ENCODE data around the gene IQCM. TPM values are rescaled to one million over a fixed set of nuclear protein-coding genes. Genes with fewer than 3 reads are reported as not detected.

The IQCM gene
- total and polyA plus RNA-seq, 10 donors, result not detected

DNA sequence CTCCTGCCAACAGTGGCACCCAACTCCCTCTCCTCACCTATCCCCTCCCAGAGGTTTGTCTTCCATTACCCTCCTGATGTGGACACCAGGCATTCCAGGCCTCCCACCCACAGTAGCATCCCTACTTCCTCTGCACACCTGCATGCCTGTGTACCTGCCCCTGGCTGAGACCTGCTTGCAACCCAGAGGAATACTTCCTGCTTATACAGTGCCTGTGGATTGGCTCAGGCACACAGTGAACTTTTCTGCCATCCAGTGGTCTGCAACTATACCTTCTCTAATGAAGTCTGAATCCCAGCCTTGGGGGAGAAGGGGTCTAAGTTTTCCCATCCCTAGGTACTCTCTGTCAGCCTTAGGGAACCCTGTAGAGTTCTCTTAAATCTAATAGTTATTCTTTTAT lies 169.9 kb downstream of the IQCM start:
- DNase-seq, result no peak
- intact Hi-C loops (cut with DNase I; ENCODE audit: low total_unique reads), result no loop called here
- H3K27ac ChIP-seq, result no peak overlapping the region
- no peaks in the 10 kb centered on the region for H3K4me1 ChIP-seq
- H3K36me3 ChIP-seq, result no peaks in the 10 kb centered on the region
- H3K4me3 ChIP-seq, result no peak overlapping the region
- H3K27me3 ChIP-seq (replicated peaks in 1 of 7), result no peaks in the 10 kb centered on the region
- peaks cover 0 to 6% (median 0%) of the 10 kb centered on the region in 8 donors for H3K9me3 ChIP-seq
- TF ChIP-seq POLR2AphosphoS5 (IDR thresholded peaks at IDR 0.05) (no peak), POLR2A (IDR thresholded peaks at IDR 0.05) (no peak)
- TF ChIP-seq, protein P1, sequence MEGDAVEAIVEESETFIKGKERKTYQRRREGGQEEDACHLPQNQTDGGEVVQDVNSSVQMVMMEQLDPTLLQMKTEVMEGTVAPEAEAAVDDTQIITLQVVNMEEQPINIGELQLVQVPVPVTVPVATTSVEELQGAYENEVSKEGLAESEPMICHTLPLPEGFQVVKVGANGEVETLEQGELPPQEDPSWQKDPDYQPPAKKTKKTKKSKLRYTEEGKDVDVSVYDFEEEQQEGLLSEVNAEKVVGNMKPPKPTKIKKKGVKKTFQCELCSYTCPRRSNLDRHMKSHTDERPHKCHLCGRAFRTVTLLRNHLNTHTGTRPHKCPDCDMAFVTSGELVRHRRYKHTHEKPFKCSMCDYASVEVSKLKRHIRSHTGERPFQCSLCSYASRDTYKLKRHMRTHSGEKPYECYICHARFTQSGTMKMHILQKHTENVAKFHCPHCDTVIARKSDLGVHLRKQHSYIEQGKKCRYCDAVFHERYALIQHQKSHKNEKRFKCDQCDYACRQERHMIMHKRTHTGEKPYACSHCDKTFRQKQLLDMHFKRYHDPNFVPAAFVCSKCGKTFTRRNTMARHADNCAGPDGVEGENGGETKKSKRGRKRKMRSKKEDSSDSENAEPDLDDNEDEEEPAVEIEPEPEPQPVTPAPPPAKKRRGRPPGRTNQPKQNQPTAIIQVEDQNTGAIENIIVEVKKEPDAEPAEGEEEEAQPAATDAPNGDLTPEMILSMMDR (IDR thresholded peaks at IDR 0.05 in 8 of 11, conservative IDR thresholded peaks at IDR 0.05 in 3 of 11), result no peak

DNA sequence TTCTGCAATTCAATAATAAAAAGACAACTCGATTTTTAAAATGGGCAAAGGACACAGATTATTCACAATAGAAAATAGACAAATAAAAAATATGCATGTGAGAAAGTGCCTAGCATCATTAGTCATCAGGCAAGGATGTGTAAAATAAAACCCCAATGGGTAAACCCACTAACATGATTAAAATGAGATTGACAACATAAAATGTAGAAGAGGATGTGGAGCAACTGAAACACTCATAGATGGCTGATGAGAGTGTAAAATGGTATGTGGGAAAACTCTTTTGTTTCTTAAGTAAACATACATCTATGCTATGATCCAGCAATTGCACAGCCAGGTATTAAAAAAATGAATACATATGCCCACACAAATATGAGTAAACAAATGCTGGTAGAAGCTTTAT lies 177.6 kb downstream of the IQCM start:
- DNase-seq, result no peak
- no peak overlapping the region for H3K4me3 ChIP-seq
- H3K27ac ChIP-seq, result no peak overlapping the region
- no peaks in the 10 kb centered on the region for H3K36me3 ChIP-seq
- H3K27me3 ChIP-seq (replicated peaks in 1 of 7), result no peaks in the 10 kb centered on the region
- H3K9me3 ChIP-seq, result peaks cover 0 to 2% (median 0%) of the 10 kb centered on the region in 8 donors
- H3K4me1 ChIP-seq, result no peaks in the 10 kb centered on the region
- intact Hi-C loops (cut with DNase I; ENCODE audit: low total_unique reads), result no loop called here
- TF ChIP-seq POLR2AphosphoS5 (IDR thresholded peaks at IDR 0.05), result no peak
- TF ChIP-seq, protein P1 (IDR thresholded peaks at IDR 0.05 in 8 of 11, conservative IDR thresholded peaks at IDR 0.05 in 3 of 11), result no peak
- TF ChIP-seq POLR2A (IDR thresholded peaks at IDR 0.05), result no peak
- WGBS, 5 donors, result 29 to 67% (median 39%) methylated on average over 1 of the region's 1 CpG

DNA sequence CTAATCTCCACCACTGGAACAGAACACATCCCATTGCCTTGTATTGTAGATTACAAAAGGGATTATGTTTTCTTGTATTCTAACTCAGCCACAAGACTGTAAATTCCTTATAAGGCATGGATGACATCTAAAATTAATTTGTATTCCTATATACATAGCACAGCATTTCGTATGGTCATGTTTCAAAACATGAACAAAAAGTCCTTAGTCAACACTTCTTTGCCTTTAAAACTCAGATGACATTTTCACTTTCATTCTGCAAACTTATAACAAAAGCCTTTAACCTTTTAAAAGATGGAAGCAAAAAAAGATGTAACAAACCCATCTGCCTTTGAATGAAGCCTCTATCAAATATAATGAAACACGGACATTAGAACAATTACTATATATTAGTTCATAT lies 181.3 kb downstream of the IQCM start:
- H3K4me1 ChIP-seq, result no peaks in the 10 kb centered on the region
- no peak for DNase-seq
- H3K36me3 ChIP-seq, result no peaks in the 10 kb centered on the region
- no peak overlapping the region for H3K4me3 ChIP-seq
- intact Hi-C loops (cut with DNase I; ENCODE audit: low total_unique reads), result no loop called here
- no peak overlapping the region for H3K27ac ChIP-seq
- H3K27me3 ChIP-seq (replicated peaks in 1 of 7), result no peaks in the 10 kb centered on the region
- 64 to 75% (median 71%) methylated on average over 2 of the region's 2 CpGs for WGBS, 5 donors
- TF ChIP-seq, protein P1 (IDR thresholded peaks at IDR 0.05 in 8 of 11, conservative IDR thresholded peaks at IDR 0.05 in 3 of 11), result no peak
- no peak for TF ChIP-seq POLR2AphosphoS5 (IDR thresholded peaks at IDR 0.05)
- no peak for TF ChIP-seq POLR2A (IDR thresholded peaks at IDR 0.05)
- peaks cover 0 to 8% (median 0%) of the 10 kb centered on the region in 8 donors for H3K9me3 ChIP-seq

DNA sequence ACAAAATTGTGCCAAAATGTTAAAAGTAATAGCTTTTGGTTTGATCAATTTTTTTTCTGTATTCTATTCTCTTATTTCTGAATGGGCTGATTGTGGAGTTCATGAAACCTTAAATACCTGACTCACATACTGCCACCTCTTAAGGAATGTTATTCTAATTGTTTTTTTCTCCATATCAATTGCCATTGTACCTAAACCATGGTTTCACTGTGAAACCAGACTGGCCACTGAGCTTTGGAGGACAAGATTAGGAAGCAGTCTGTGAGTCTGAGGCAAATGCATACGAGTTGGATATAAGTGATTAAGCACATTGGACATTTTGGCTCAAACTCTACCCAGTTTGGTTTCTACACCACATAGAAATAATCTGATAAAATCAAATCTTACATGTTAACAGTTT lies 184.0 kb downstream of the IQCM start:
- no peaks in the 10 kb centered on the region for H3K4me1 ChIP-seq
- no peak overlapping the region for H3K27ac ChIP-seq
- no peak for DNase-seq

More for the DNA sequence above, 184.0 kb downstream of the IQCM start:
- TF ChIP-seq POLR2AphosphoS5 (IDR thresholded peaks at IDR 0.05) (no peak), POLR2A (IDR thresholded peaks at IDR 0.05) (no peak)
- TF ChIP-seq, protein P1 (IDR thresholded peaks at IDR 0.05 in 8 of 11, conservative IDR thresholded peaks at IDR 0.05 in 3 of 11), result no peak
- Histone ChIP-seq H3K9me3 (peaks cover 0 to 8% (median 0%) of the 10 kb centered on the region in 8 donors), H3K4me3 (no peak overlapping the region), H3K36me3 (no peaks in the 10 kb centered on the region), H3K27me3 (replicated peaks in 1 of 7) (no peaks in the 10 kb centered on the region)
- WGBS, 5 donors, result 39 to 55% (median 47%) methylated on average over 1 of the region's 1 CpG
- intact Hi-C loops (cut with DNase I; ENCODE audit: low total_unique reads), result no loop called here

All from spleen (tissue), 11 donors.